ENCODE measurements around the gene CD96.

GRCh38 chr3:111568355-111568754 lies 26.4 kb downstream of the CD96 start:
- TF ChIP-seq POLR2A (IDR thresholded peaks at IDR 0.05) (no peak), CTCF (IDR thresholded peaks at IDR 0.05) (no peak), POLR2AphosphoS5 (IDR thresholded peaks at IDR 0.05) (no peak)

Data from breast epithelium (tissue), 3 donors.